HG03064 (cell line): Measurements from ENCODE around the gene DDAH1.

Experiments used
- ATAC-seq: cut with Tn5 transposase; IDR thresholded peaks from one replicate; pipeline ENCODE4 v1.9.1; 2021; ENCODE audit warnings: low read depth; ENCODE audit not compliant: unreplicated experiment

The DDAH1 gene

GRCh38 chr1:85397490-85398032 lies 67.4 kb downstream of the DDAH1 start:
- ATAC-seq, result no peak

GRCh38 chr1:85396194-85396593 lies 68.8 kb downstream of the DDAH1 start:
- no peak for ATAC-seq

- ATAC-seq, result no peak
These were observed 70.8 kb downstream of the DDAH1 start for GRCh38 chr1:85394130-85394529.

GRCh38 chr1:85393490-85393889 lies 71.5 kb downstream of the DDAH1 start:
- ATAC-seq, result no peak

- no peak for ATAC-seq
These were observed 76.5 kb downstream of the DDAH1 start for GRCh38 chr1:85388416-85388815.

- no peak for ATAC-seq
These were observed 77.2 kb downstream of the DDAH1 start for GRCh38 chr1:85387781-85388180.

- ATAC-seq, result no peak
These were observed 78.8 kb downstream of the DDAH1 start for GRCh38 chr1:85386068-85386722.

GRCh38 chr1:85379203-85380136 lies 85.5 kb downstream of the DDAH1 start:
- ATAC-seq, result no peak

- ATAC-seq, result no peak
These were observed 86.4 kb downstream of the DDAH1 start for GRCh38 chr1:85378534-85378933.

- ATAC-seq, result no peak
These were observed 88.6 kb downstream of the DDAH1 start for GRCh38 chr1:85376356-85376755.

GRCh38 chr1:85375493-85375892 lies 89.5 kb downstream of the DDAH1 start:
- ATAC-seq, result no peak

GRCh38 chr1:85374160-85374559 lies 90.8 kb downstream of the DDAH1 start:
- ATAC-seq, result no peak

GRCh38 chr1:85373378-85373708 lies 91.6 kb downstream of the DDAH1 start:
- no peak for ATAC-seq

GRCh38 chr1:85372683-85373377 lies 92.1 kb downstream of the DDAH1 start:
- ATAC-seq, result no peak

GRCh38 chr1:85371021-85371420 lies 93.9 kb downstream of the DDAH1 start:
- ATAC-seq, result no peak

GRCh38 chr1:85368073-85368770 lies 96.7 kb downstream of the DDAH1 start:
- no peak for ATAC-seq

- no peak for ATAC-seq
These were observed 98.4 kb downstream of the DDAH1 start for GRCh38 chr1:85366391-85367170.

GRCh38 chr1:85365851-85366250 lies 99.1 kb downstream of the DDAH1 start:
- ATAC-seq, result no peak

GRCh38 chr1:85363521-85363920 lies 101.4 kb downstream of the DDAH1 start:
- ATAC-seq, result no peak

- no peak for ATAC-seq
These were observed 101.9 kb downstream of the DDAH1 start for GRCh38 chr1:85363092-85363491.
